HG03159 (cell line): ENCODE results near the gene PTPN3.
A peak's percentile ranks its signal among the peaks of the same experiment; 100 is the strongest.

Source experiments
- ATAC-seq: cut with Tn5 transposase; IDR thresholded peaks from one replicate; pipeline ENCODE4 v1.9.1; 2021; ENCODE audit warnings: mild to moderate bottlenecking, moderate library complexity; ENCODE audit not compliant: unreplicated experiment

The PTPN3 gene

GRCh38 chr9:109455391-109455790, 42.7 kb downstream of the PTPN3 start:
- no peak for ATAC-seq

- no peak for ATAC-seq
Measured at GRCh38 chr9:109454601-109455155, 43.4 kb downstream of the PTPN3 start.

GRCh38 chr9:109454041-109454440, 44.1 kb downstream of the PTPN3 start:
- ATAC-seq: no peak

- no peak for ATAC-seq
Measured at GRCh38 chr9:109453210-109453842, 44.8 kb downstream of the PTPN3 start.

- ATAC-seq: no peak
Measured at GRCh38 chr9:109452761-109453160, 45.3 kb downstream of the PTPN3 start.

- ATAC-seq: no peak
Measured at GRCh38 chr9:109451311-109452025, 46.6 kb downstream of the PTPN3 start.

- no peak for ATAC-seq
Measured at GRCh38 chr9:109450346-109450745, 47.8 kb downstream of the PTPN3 start.

GRCh38 chr9:109449036-109449798, 48.9 kb downstream of the PTPN3 start:
- ATAC-seq: no peak

- ATAC-seq: no peak
Measured at GRCh38 chr9:109448223-109448622, 49.9 kb downstream of the PTPN3 start.

- no peak for ATAC-seq
Measured at GRCh38 chr9:109447329-109448076, 50.6 kb downstream of the PTPN3 start.

- ATAC-seq: no peak
Measured at GRCh38 chr9:109444771-109445320, 53.3 kb downstream of the PTPN3 start.

GRCh38 chr9:109442716-109443115, 55.4 kb downstream of the PTPN3 start:
- no peak for ATAC-seq

GRCh38 chr9:109441296-109441695, 56.8 kb downstream of the PTPN3 start:
- no peak for ATAC-seq

- ATAC-seq: peak; percentile 98
Measured at GRCh38 chr9:109440797-109441287, 57.3 kb downstream of the PTPN3 start.

GRCh38 chr9:109440117-109440515, 58.0 kb downstream of the PTPN3 start:
- peak; percentile 31 for ATAC-seq

- no peak for ATAC-seq
Measured at GRCh38 chr9:109439378-109440116, 58.6 kb downstream of the PTPN3 start.

GRCh38 chr9:109437286-109437685, 60.8 kb downstream of the PTPN3 start:
- no peak for ATAC-seq

- no peak for ATAC-seq
Measured at GRCh38 chr9:109436071-109436470, 62.0 kb downstream of the PTPN3 start.

GRCh38 chr9:109433476-109433875, 64.6 kb downstream of the PTPN3 start:
- no peak for ATAC-seq

- no peak for ATAC-seq
Measured at GRCh38 chr9:109430231-109430630, 67.9 kb downstream of the PTPN3 start.
